Endothelial cell of umbilical vein (primary cell): ENCODE measurements around the gene SH3PXD2A. TPM values are rescaled to one million over a fixed set of nuclear protein-coding genes. Genes with fewer than 3 reads are reported as not detected.

ENCODE experiments used
- BruUV-seq: library from RNA; stranded (reverse); fragments of 400-500 nt; replicated peaks from 2 replicates; lab custom pipeline; 2021; lab: Mats Ljungman, UMichigan
- CTCF ChIA-PET: fragments of 300-600, 350-600 bp; sonication (Branson Sonifier 250); formaldehyde crosslinking; loops from one replicate; lab custom pipeline; 2021; ENCODE audit warnings: antibody characterized with exemption, inconsistent platforms; lab: Charles Lee
- POLR2A ChIA-PET: fragments of 300-600, 350-600 bp; sonication (Branson Sonifier 250); formaldehyde crosslinking; loops from one replicate; lab custom pipeline; 2021; ENCODE audit warnings: antibody characterized with exemption, inconsistent platforms; lab: Charles Lee
- DNase-seq: peaks from one replicate; pipeline ENCODE4 v3.0.0-alpha.2; 2011; ENCODE audit warnings: low read depth, low spot score
- FAIRE-seq: peaks from 2 replicates; lab custom pipeline; 2011; peaks lifted over from hg19 to GRCh38; lab: Jason Lieb, UNC
- H2AFZ ChIP-seq: 2 replicates; pipeline ENCODE4 v1.6.0; 2012; ENCODE audit warnings: low read depth, low read length, control low read depth, inconsistent platforms
- H3K27ac ChIP-seq: 2 replicates; pipeline ENCODE4 v1.5.1; 2011; ENCODE audit warnings: low read depth, mild to moderate bottlenecking, control low read depth, low read length, moderate library complexity; ENCODE audit not compliant: insufficient read depth
- H3K27me3 ChIP-seq, 2 experiments: 2 replicates each; pipeline versions ENCODE4 v1.6.0 to v1.6.1; 2011; ENCODE audit warnings: low read length in 2 of 2, mixed read lengths in 1 of 2; ENCODE audit not compliant: control insufficient read depth in 2 of 2, insufficient read depth in 2 of 2
- H3K36me3 ChIP-seq, 2 experiments: 2 replicates in 1 of 2; 3 replicates in 1 of 2; pipeline ENCODE4 v1.5.1; 2011; ENCODE audit warnings: low read length in 2 of 2, mild to moderate bottlenecking in 1 of 2, moderate library complexity in 1 of 2; ENCODE audit not compliant: control insufficient read depth in 2 of 2, insufficient read depth in 2 of 2; ENCODE audit errors: extremely low read depth in 1 of 2
- H3K4me1 ChIP-seq: 3 replicates; pipeline ENCODE4 v1.5.1; 2011; ENCODE audit warnings: mild to moderate bottlenecking, low read length; ENCODE audit not compliant: control insufficient read depth, insufficient read depth; ENCODE audit errors: extremely low read depth
- H3K4me2 ChIP-seq: 2 replicates; pipeline ENCODE4 v1.6.1; 2011; ENCODE audit warnings: low read length, control low read depth, mixed read lengths; ENCODE audit not compliant: insufficient read depth
- H3K4me3 ChIP-seq, 3 experiments: fragments of 200-600 bp in 1 of 3; sonication (generic), shearing (Covaris generic) in 1 of 3; replicated peaks in 1 of 3; 2 replicates each; pipeline ENCODE4 v1.5.1; 2011 to 2016; ENCODE audit warnings: control low read depth in 3 of 3, low read length in 3 of 3, mild to moderate bottlenecking in 2 of 3, inconsistent platforms in 1 of 3, low read depth in 1 of 3, moderate library complexity in 1 of 3; ENCODE audit not compliant: insufficient read depth in 1 of 3
- H3K79me2 ChIP-seq: 2 replicates; pipeline ENCODE4 v1.6.0; 2012; ENCODE audit warnings: low read length, inconsistent platforms; ENCODE audit not compliant: control insufficient read depth, insufficient read depth
- H3K9ac ChIP-seq: replicated peaks from 2 replicates; pipeline ENCODE3; 2011; ENCODE audit warnings: low read length, control low read depth; ENCODE audit not compliant: insufficient read depth; ENCODE audit errors: extremely low read depth
- H3K9me1 ChIP-seq: replicated peaks from 3 replicates; pipeline ENCODE4 v1.6.0; 2011; ENCODE audit warnings: mild to moderate bottlenecking, low read length; ENCODE audit not compliant: control insufficient read depth, insufficient read depth; ENCODE audit errors: extremely low read depth
- H3K9me3 ChIP-seq: replicated peaks from 2 replicates; pipeline ENCODE4 v1.5.1; 2012; ENCODE audit warnings: low read length, inconsistent platforms; ENCODE audit not compliant: control insufficient read depth, insufficient read depth
- H4K20me1 ChIP-seq: replicated peaks from 2 replicates; pipeline ENCODE3; 2011; ENCODE audit warnings: mild to moderate bottlenecking, low read length; ENCODE audit not compliant: control insufficient read depth, insufficient read depth; ENCODE audit errors: extremely low read depth
- GATA2 ChIP-seq: IDR thresholded peaks from 2 replicates; pipeline ENCODE4 v1.7.0; 2011; ENCODE audit warnings: low read depth, mild to moderate bottlenecking, moderate library complexity, mixed read lengths, low read length; ENCODE audit not compliant: insufficient read length, insufficient read depth
- JUN ChIP-seq: IDR thresholded peaks from 2 replicates; pipeline ENCODE4 v1.6.1; 2011; ENCODE audit warnings: borderline replicate concordance, low read depth; ENCODE audit not compliant: insufficient read length, insufficient read depth
- MYC ChIP-seq: IDR thresholded peaks from one replicate; pipeline ENCODE4 v1.6.1; 2011; ENCODE audit warnings: mild to moderate bottlenecking, low read depth, low read length
- POLR2A ChIP-seq: IDR thresholded peaks from 2 replicates; pipeline ENCODE4 v1.6.1; 2012; ENCODE audit warnings: low read depth, mild to moderate bottlenecking, control low read depth, low read length
- POLR2AphosphoS5 ChIP-seq: IDR thresholded peaks from 2 replicates; pipeline ENCODE4 v1.6.1; 2012; ENCODE audit warnings: low read depth, mild to moderate bottlenecking, control low read depth, low read length, moderate library complexity; ENCODE audit not compliant: insufficient read depth
- dilution Hi-C: fragments of 300-500 bp; cut with MboI; formaldehyde crosslinking; loops from one replicate; pipeline ENCODE4 v1.15.0; 2019; ENCODE audit warnings: low sequenced_read_pairs; ENCODE audit not compliant: extremely low pct_ligation_motif_present
- intact Hi-C: fragments of 100-400 bp; cut with micrococcal nuclease; formaldehyde crosslinking; loops from one replicate; pipeline ENCODE4 v1.10.0; 2022
- polyA plus RNA-seq, 4 experiments: library from polyadenylated mRNA; depleted of rRNA in 3 of 4; stranded (reverse) in 3 of 4; unstranded in 1 of 4; fragments of >200 nt; gene quantifications; 2 replicates each; pipeline versions ENCODE4 v1.2.1 to v1.2.3, GENCODE V29; 2011 to 2012; ENCODE audit warnings: missing spikeins in 1 of 4
- total RNA-seq: library from RNA; stranded (reverse); gene quantifications from 2 replicates; pipeline ENCODE4 v1.2.3, GENCODE V29; 2021
- TF ChIP-seq, protein P1 (sequence below), 2 donors: IDR thresholded peaks; 1 replicate in 1 of 2; 2 replicates in 1 of 2; pipeline ENCODE4 v1.5.1; 2011; ENCODE audit warnings: low read length in 2 of 2, mild to moderate bottlenecking in 2 of 2, moderate library complexity in 2 of 2, control low read depth in 1 of 2, inconsistent platforms in 1 of 2, low read depth in 1 of 2; ENCODE audit not compliant: insufficient read depth in 1 of 2; ENCODE audit errors: extremely low read depth in 1 of 2

Gene SH3PXD2A
- total and polyA plus RNA-seq, 2 donors (not counting 3 experiments of a cell fraction or from before 2014, with no cell fraction given): 1.4 to 5.1 TPM

DNA sequence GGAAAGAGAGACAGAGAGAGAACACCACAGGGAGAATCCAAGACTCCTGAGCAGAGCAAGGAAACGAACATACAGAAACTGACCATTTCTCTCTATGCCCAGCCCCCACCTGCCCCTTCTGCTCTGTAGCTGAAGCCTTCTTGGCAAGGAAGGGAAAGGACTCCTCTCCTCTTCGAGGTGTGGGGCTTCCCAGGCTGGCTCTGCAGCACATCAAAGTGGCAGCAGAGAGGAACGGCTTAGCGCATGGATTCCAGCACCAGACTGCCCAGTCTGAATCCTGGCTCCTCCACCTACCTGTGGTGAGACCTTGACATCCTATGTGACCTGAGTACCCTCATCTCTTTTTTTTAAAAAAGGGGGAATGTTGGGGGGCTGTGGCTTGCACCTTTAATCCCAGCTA lies 69.4 kb downstream of the SH3PXD2A start:
- no TSS peak for BruUV-seq
- dilution Hi-C loops: no loop called here
- Histone ChIP-seq H3K4me1 (no peaks in the 10 kb centered on the region), H3K27me3 (no peaks in the 10 kb centered on the region), H3K4me3 (no peak overlapping the region), H3K9me1 (no peaks in the 10 kb centered on the region), H2AFZ (no peak overlapping the region), H3K36me3 (no peaks in the 10 kb centered on the region), H3K27ac (no peak overlapping the region), H4K20me1 (no peaks in the 10 kb centered on the region), H3K9ac (no peak overlapping the region), H3K79me2 (no peaks in the 10 kb centered on the region), H3K9me3 (no peaks in the 10 kb centered on the region), H3K4me2 (no peak overlapping the region)
- TF ChIP-seq JUN: no peak
- TF ChIP-seq GATA2: no peak
- TF ChIP-seq, protein P1, sequence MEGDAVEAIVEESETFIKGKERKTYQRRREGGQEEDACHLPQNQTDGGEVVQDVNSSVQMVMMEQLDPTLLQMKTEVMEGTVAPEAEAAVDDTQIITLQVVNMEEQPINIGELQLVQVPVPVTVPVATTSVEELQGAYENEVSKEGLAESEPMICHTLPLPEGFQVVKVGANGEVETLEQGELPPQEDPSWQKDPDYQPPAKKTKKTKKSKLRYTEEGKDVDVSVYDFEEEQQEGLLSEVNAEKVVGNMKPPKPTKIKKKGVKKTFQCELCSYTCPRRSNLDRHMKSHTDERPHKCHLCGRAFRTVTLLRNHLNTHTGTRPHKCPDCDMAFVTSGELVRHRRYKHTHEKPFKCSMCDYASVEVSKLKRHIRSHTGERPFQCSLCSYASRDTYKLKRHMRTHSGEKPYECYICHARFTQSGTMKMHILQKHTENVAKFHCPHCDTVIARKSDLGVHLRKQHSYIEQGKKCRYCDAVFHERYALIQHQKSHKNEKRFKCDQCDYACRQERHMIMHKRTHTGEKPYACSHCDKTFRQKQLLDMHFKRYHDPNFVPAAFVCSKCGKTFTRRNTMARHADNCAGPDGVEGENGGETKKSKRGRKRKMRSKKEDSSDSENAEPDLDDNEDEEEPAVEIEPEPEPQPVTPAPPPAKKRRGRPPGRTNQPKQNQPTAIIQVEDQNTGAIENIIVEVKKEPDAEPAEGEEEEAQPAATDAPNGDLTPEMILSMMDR (IDR thresholded peaks at IDR 0.05; ENCODE audit: extremely low read depth in 1 of 2, insufficient read depth in 1 of 2, low read depth in 1 of 2, low read length in 2 of 2): no peak
- TF ChIP-seq POLR2A: no peak
- TF ChIP-seq MYC: no peak
- no peak for TF ChIP-seq POLR2AphosphoS5
- intact Hi-C loops: no loop called here
- no peak for FAIRE-seq
- ChIA-PET POLR2A (no interaction called here), CTCF (no interaction called here)
- no peak for DNase-seq
